NAMALWA (cell line): ENCODE data around the gene OTOGL.
"Not testable (repeated sequence)": the region's sequence is repeated elsewhere in the genome, so short reads cannot be mapped to it uniquely, and the experiment has no call there.

ENCODE experiments used
- DNase-seq: peaks from one replicate; pipeline ENCODE4 v3.0.0-alpha.2; 2015; ENCODE audit warnings: low spot score

OTOGL gene

GRCh38 chr12:80186727-80187217 lies 87.4 kb downstream of the OTOGL start:
- peak; percentile 72 for DNase-seq

GRCh38 chr12:80187660-80188090 lies 88.3 kb downstream of the OTOGL start:
- DNase-seq: no peak

- DNase-seq: no peak
Measured at GRCh38 chr12:80188576-80188975, 89.2 kb downstream of the OTOGL start.

- DNase-seq: no peak
Measured at GRCh38 chr12:80189241-80189640, 89.9 kb downstream of the OTOGL start.

GRCh38 chr12:80190001-80190400 lies 90.7 kb downstream of the OTOGL start:
- no peak for DNase-seq

- no peak for DNase-seq
Measured at GRCh38 chr12:80192087-80192486, 92.8 kb downstream of the OTOGL start.

- DNase-seq: no peak
Measured at GRCh38 chr12:80193865-80194264, 94.5 kb downstream of the OTOGL start.

- DNase-seq: peak; percentile 55
Measured at GRCh38 chr12:80195074-80195726, 95.9 kb downstream of the OTOGL start.

- DNase-seq: no peak
Measured at GRCh38 chr12:80195737-80196136, 96.4 kb downstream of the OTOGL start.

- DNase-seq: no peak
Measured at GRCh38 chr12:80196419-80196818, 97.1 kb downstream of the OTOGL start.

GRCh38 chr12:80198782-80199337 lies 99.5 kb downstream of the OTOGL start:
- DNase-seq: no peak

GRCh38 chr12:80199931-80200330 lies 100.6 kb downstream of the OTOGL start:
- no peak for DNase-seq

GRCh38 chr12:80200414-80200813 lies 101.1 kb downstream of the OTOGL start:
- DNase-seq: no peak

- DNase-seq: no peak
Measured at GRCh38 chr12:80201908-80202307, 102.6 kb downstream of the OTOGL start.

GRCh38 chr12:80205960-80206359 lies 106.6 kb downstream of the OTOGL start:
- DNase-seq: no peak

GRCh38 chr12:80208071-80208470 lies 108.7 kb downstream of the OTOGL start:
- no peak for DNase-seq

GRCh38 chr12:80211671-80212070 lies 112.3 kb downstream of the OTOGL start:
- DNase-seq: no peak

GRCh38 chr12:80212938-80213645 lies 113.8 kb downstream of the OTOGL start:
- DNase-seq: no peak

- no peak for DNase-seq
Measured at GRCh38 chr12:80213871-80214270, 114.5 kb downstream of the OTOGL start.

GRCh38 chr12:80217011-80217535 lies 117.7 kb downstream of the OTOGL start:
- no peak for DNase-seq

GRCh38 chr12:80218925-80219324 lies 119.6 kb downstream of the OTOGL start:
- DNase-seq: not testable (repeated sequence)

- DNase-seq: no peak
Measured at GRCh38 chr12:80219345-80219744, 120.0 kb downstream of the OTOGL start.

- no peak for DNase-seq
Measured at GRCh38 chr12:80222261-80222660, 122.9 kb downstream of the OTOGL start.
